SJSA1 (cell line): ENCODE results near the gene GPC4. TPM values are rescaled to one million over a fixed set of nuclear protein-coding genes. Genes with fewer than 3 reads are reported as not detected.

Experiments used
- DNase-seq, 2 experiments: peaks; one replicate each; pipeline ENCODE4 v3.0.0-alpha.2; 2015 to 2020; ENCODE audit warnings: low spot score in 2 of 2, low read depth in 1 of 2
- H3K27ac ChIP-seq: fragments of 250-450 bp; sonication (Bioruptor Pico); 2 replicates; pipeline ENCODE4 v1.5.1; 2020; ENCODE audit warnings: mild to moderate bottlenecking, moderate library complexity
- H3K27me3 ChIP-seq: fragments of 250-450 bp; sonication (Bioruptor Pico); replicated peaks from 2 replicates; pipeline ENCODE4 v1.5.1; 2020; ENCODE audit warnings: mild to moderate bottlenecking, moderate library complexity
- H3K36me3 ChIP-seq: fragments of 250-450 bp; sonication (Bioruptor Pico); 2 replicates; pipeline ENCODE4 v1.5.1; 2020; ENCODE audit warnings: mild to moderate bottlenecking
- H3K4me1 ChIP-seq: fragments of 250-450 bp; sonication (Bioruptor Pico); replicated peaks from 2 replicates; pipeline ENCODE4 v1.6.1; 2021; ENCODE audit warnings: mild to moderate bottlenecking
- H3K4me3 ChIP-seq: fragments of 250-450 bp; sonication (Bioruptor Pico); 2 replicates; pipeline ENCODE4 v1.5.1; 2020; ENCODE audit warnings: mild to moderate bottlenecking
- H3K9me3 ChIP-seq: fragments of 250-450 bp; sonication (Bioruptor Pico); replicated peaks from 2 replicates; pipeline ENCODE4 v1.5.1; 2020; ENCODE audit warnings: mild to moderate bottlenecking
- total RNA-seq: library from RNA; depleted of rRNA; stranded (reverse); fragments of >200 nt; shearing (Covaris generic); gene quantifications from 2 replicates; pipeline ENCODE4 v1.2.3, GENCODE V29; 2014; rRNA removed

Gene GPC4
- 22.3 and 25.8 TPM in 2 replicates for total RNA-seq

GRCh38 chrX:133415276-133416105, at the start of gene GPC4:
TSS of gene GPC4 (minus strand) at chrX:133415489. CDS start at chrX:133414965, 524 bp downstream.
- DNase-seq = peak; percentile 69 to 85
- peak within 1 kb of the TSS; percentile 79 for H3K27ac ChIP-seq
- H3K4me3 ChIP-seq = peak within 1 kb of the TSS; percentile 80
- H3K9me3 ChIP-seq = no peaks in the 10 kb centered on the region
- H3K27me3 ChIP-seq = no peaks in the 10 kb centered on the region
- H3K36me3 ChIP-seq = peaks cover 29% of the 10 kb centered on the region
- H3K4me1 ChIP-seq = peaks cover 25% of the 10 kb centered on the region

- Histone ChIP-seq H3K27ac (no peak overlapping the region), H3K4me3 (no peak overlapping the region), H3K9me3 (no peaks in the 10 kb centered on the region), H3K4me1 (no peaks in the 10 kb centered on the region), H3K27me3 (no peaks in the 10 kb centered on the region), H3K36me3 (no peaks in the 10 kb centered on the region)
- no peak for DNase-seq
Observed at GRCh38 chrX:133461231-133461630, 45.9 kb upstream of the GPC4 start.

- Histone ChIP-seq H3K36me3 (no peaks in the 10 kb centered on the region), H3K4me1 (no peaks in the 10 kb centered on the region), H3K27me3 (no peaks in the 10 kb centered on the region), H3K27ac (no peak overlapping the region), H3K4me3 (no peak overlapping the region), H3K9me3 (no peaks in the 10 kb centered on the region)
- DNase-seq = no peak
Observed at GRCh38 chrX:133454924-133455323, 39.6 kb upstream of the GPC4 start.

- no peaks in the 10 kb centered on the region for H3K9me3 ChIP-seq
- no peak overlapping the region for H3K4me3 ChIP-seq
- H3K4me1 ChIP-seq = no peaks in the 10 kb centered on the region
- no peaks in the 10 kb centered on the region for H3K27me3 ChIP-seq
- H3K36me3 ChIP-seq = no peaks in the 10 kb centered on the region
- no peak for DNase-seq
- H3K27ac ChIP-seq = no peak overlapping the region
Observed at GRCh38 chrX:133454491-133454914, 39.2 kb upstream of the GPC4 start.

- Histone ChIP-seq H3K4me3 (no peak overlapping the region), H3K27ac (no peak overlapping the region), H3K9me3 (no peaks in the 10 kb centered on the region), H3K27me3 (no peaks in the 10 kb centered on the region), H3K4me1 (0 out of 2 replicates have a peak, but pooled peaks cover 4% of the 10 kb centered on the region), H3K36me3 (no peaks in the 10 kb centered on the region)
- DNase-seq = no peak
Observed at GRCh38 chrX:133448512-133449076, 33.3 kb upstream of the GPC4 start.

- Histone ChIP-seq H3K36me3 (no peaks in the 10 kb centered on the region), H3K4me3 (peak overlapping the region; percentile 31), H3K27ac (no peak overlapping the region), H3K9me3 (no peaks in the 10 kb centered on the region), H3K4me1 (0 out of 2 replicates have a peak, but pooled peaks cover 4% of the 10 kb centered on the region), H3K27me3 (no peaks in the 10 kb centered on the region)
- peak in 1 of 2 experiments; percentile 24 for DNase-seq
Observed at GRCh38 chrX:133444952-133445831, 29.9 kb upstream of the GPC4 start.

GRCh38 chrX:133444196-133444595, 28.9 kb upstream of the GPC4 start:
- H3K4me1 ChIP-seq = 0 out of 2 replicates have a peak, but pooled peaks cover 4% of the 10 kb centered on the region
- no peaks in the 10 kb centered on the region for H3K9me3 ChIP-seq
- H3K27me3 ChIP-seq = no peaks in the 10 kb centered on the region
- H3K36me3 ChIP-seq = no peaks in the 10 kb centered on the region
- no peak overlapping the region for H3K4me3 ChIP-seq
- no peak for DNase-seq
- no peak overlapping the region for H3K27ac ChIP-seq

- DNase-seq = no peak
- no peak overlapping the region for H3K27ac ChIP-seq
- no peaks in the 10 kb centered on the region for H3K27me3 ChIP-seq
- H3K4me3 ChIP-seq = no peak overlapping the region
- no peaks in the 10 kb centered on the region for H3K9me3 ChIP-seq
- H3K36me3 ChIP-seq = no peaks in the 10 kb centered on the region
- H3K4me1 ChIP-seq = 0 out of 2 replicates have a peak, but pooled peaks cover 4% of the 10 kb centered on the region
Observed at GRCh38 chrX:133440797-133441163, 25.5 kb upstream of the GPC4 start.

GRCh38 chrX:133440081-133440796, 24.9 kb upstream of the GPC4 start:
- Histone ChIP-seq H3K27me3 (no peaks in the 10 kb centered on the region), H3K36me3 (no peaks in the 10 kb centered on the region), H3K27ac (no peak overlapping the region), H3K4me1 (0 out of 2 replicates have a peak, but pooled peaks cover 3% of the 10 kb centered on the region), H3K9me3 (no peaks in the 10 kb centered on the region), H3K4me3 (no peak overlapping the region)
- DNase-seq = no peak

GRCh38 chrX:133437766-133438165, 22.5 kb upstream of the GPC4 start:
- Histone ChIP-seq H3K36me3 (no peaks in the 10 kb centered on the region), H3K9me3 (no peaks in the 10 kb centered on the region), H3K27ac (no peak overlapping the region), H3K4me3 (no peak overlapping the region), H3K4me1 (no peaks in the 10 kb centered on the region), H3K27me3 (no peaks in the 10 kb centered on the region)
- no peak for DNase-seq

GRCh38 chrX:133437356-133437755, 22.1 kb upstream of the GPC4 start:
- H3K27ac ChIP-seq = no peak overlapping the region
- no peak overlapping the region for H3K4me3 ChIP-seq
- no peak for DNase-seq
- H3K4me1 ChIP-seq = no peaks in the 10 kb centered on the region
- no peaks in the 10 kb centered on the region for H3K36me3 ChIP-seq
- H3K27me3 ChIP-seq = no peaks in the 10 kb centered on the region
- H3K9me3 ChIP-seq = no peaks in the 10 kb centered on the region

GRCh38 chrX:133435544-133436124, 20.3 kb upstream of the GPC4 start:
- H3K4me1 ChIP-seq = no peaks in the 10 kb centered on the region
- H3K27ac ChIP-seq = no peak overlapping the region
- H3K9me3 ChIP-seq = no peaks in the 10 kb centered on the region
- no peaks in the 10 kb centered on the region for H3K36me3 ChIP-seq
- no peak for DNase-seq
- no peak overlapping the region for H3K4me3 ChIP-seq
- H3K27me3 ChIP-seq = no peaks in the 10 kb centered on the region
